Uterus (tissue), 4 donors: Measurements from ENCODE around the gene TGM2. TPM values are rescaled to one million over a fixed set of nuclear protein-coding genes. Genes with fewer than 3 reads are reported as not detected.
A peak's percentile ranks its signal among the peaks of the same experiment; 100 is the strongest.

Source experiments
- DNase-seq, 2 donors: peaks; one replicate each; pipeline ENCODE4 v3.0.0-alpha.2; 2019 to 2020
- H3K27ac ChIP-seq, 2 donors: fragments of 200-600 bp; sonication (generic); 1 replicate in 1 of 2; 2 replicates in 1 of 2; pipeline ENCODE4 v1.5.1; 2016 to 2018
- H3K27me3 ChIP-seq, 2 donors: fragments of 200-600 bp; sonication (generic); one replicate each; pipeline ENCODE4 v1.5.1; 2018 to 2019; ENCODE audit warnings: control low read depth in 1 of 2
- H3K36me3 ChIP-seq, 2 donors: fragments of 200-600 bp; sonication (generic); one replicate each; pipeline ENCODE4 v1.5.1; 2019; ENCODE audit warnings: control low read depth in 1 of 2
- H3K4me1 ChIP-seq, 2 donors: fragments of 200-600 bp; sonication (generic); one replicate each; pipeline ENCODE4 v1.5.1; 2018 to 2019; ENCODE audit warnings: control low read depth in 1 of 2
- H3K4me3 ChIP-seq, 2 donors: fragments of 200-600 bp; sonication (generic); 1 replicate in 1 of 2; 2 replicates in 1 of 2; pipeline ENCODE4 v1.5.1; 2018 to 2019; ENCODE audit warnings: mild to moderate bottlenecking in 1 of 2
- H3K9me3 ChIP-seq, 2 donors: fragments of 200-600 bp; sonication (generic); one replicate each; pipeline ENCODE4 v1.5.1; 2019; ENCODE audit warnings: control low read depth in 1 of 2
- CTCF ChIP-seq, 4 experiments: fragments of 200-600 bp in 2 of 4; fragments of 450-650 bp in 2 of 4; sonication (generic) in 2 of 4; IDR thresholded peaks; one replicate each; pipeline ENCODE4 v1.5.1; 2016 to 2019; ENCODE audit warnings: antibody characterized with exemption in 4 of 4, mild to moderate bottlenecking in 2 of 4, moderate library complexity in 1 of 4
- POLR2A ChIP-seq, 2 donors: fragments of 450-650 bp; IDR thresholded peaks; one replicate each; pipeline ENCODE4 v1.6.1; 2016; ENCODE audit warnings: antibody characterized with exemption in 2 of 2, mild to moderate bottlenecking in 1 of 2, moderate library complexity in 1 of 2
- intact Hi-C: fragments of 100-400 bp; cut with DNase I; formaldehyde crosslinking; loops from one replicate; pipeline ENCODE4 v1.15.1; 2023; ENCODE audit warnings: low total_unique reads
- total RNA-seq, 4 donors: library from RNA; depleted of rRNA in 3 of 4; stranded (reverse); fragments of >200 nt in 3 of 4; gene quantifications; one replicate each; pipeline versions ENCODE4 v1.1.0 to v1.2.4, GENCODE V29; 2014 to 2023
- donor health status: DM: yes; HTN: yes; CAD: no.

TGM2 gene
- total RNA-seq, 4 donors from 2014 or later, result 136 to 639 (median 209) TPM

GRCh38 chr20:38200646-38201045, 35.6 kb upstream of the TGM2 start:
- H3K4me1 ChIP-seq, result no peaks in the 10 kb centered on the region
- no peak overlapping the region for H3K4me3 ChIP-seq
- H3K27ac ChIP-seq, result no peak overlapping the region
- intact Hi-C loops, result no loop called here
- no peaks in the 10 kb centered on the region for H3K27me3 ChIP-seq
- H3K36me3 ChIP-seq, result no peaks in the 10 kb centered on the region
- no peak for DNase-seq
- no peaks in the 10 kb centered on the region for H3K9me3 ChIP-seq
- no peak for TF ChIP-seq POLR2A (IDR thresholded peaks at IDR 0.05)
- no peak for TF ChIP-seq CTCF (IDR thresholded peaks at IDR 0.05)

- Histone ChIP-seq H3K36me3 (no peaks in the 10 kb centered on the region), H3K4me1 (no peaks in the 10 kb centered on the region), H3K27me3 (no peaks in the 10 kb centered on the region), H3K4me3 (no peak overlapping the region), H3K9me3 (no peaks in the 10 kb centered on the region), H3K27ac (no peak overlapping the region)
- TF ChIP-seq POLR2A (IDR thresholded peaks at IDR 0.05), result no peak
- TF ChIP-seq CTCF (IDR thresholded peaks at IDR 0.05), result no peak
- intact Hi-C loops, result no loop called here
- DNase-seq, result peak in 1 of 2 donors; percentile 7
These were observed 34.7 kb upstream of the TGM2 start for GRCh38 chr20:38199501-38200390.

GRCh38 chr20:38198238-38198861, 33.3 kb upstream of the TGM2 start:
- Histone ChIP-seq H3K4me1 (no peaks in the 10 kb centered on the region), H3K9me3 (no peaks in the 10 kb centered on the region), H3K27me3 (no peaks in the 10 kb centered on the region), H3K36me3 (no peaks in the 10 kb centered on the region), H3K4me3 (no peak overlapping the region), H3K27ac (no peak overlapping the region)
- peak in 1 of 2 donors; percentile 9 for DNase-seq
- intact Hi-C loops, result no loop called here
- TF ChIP-seq CTCF (IDR thresholded peaks at IDR 0.05) (no peak), POLR2A (IDR thresholded peaks at IDR 0.05) (no peak)

GRCh38 chr20:38197619-38198018, 32.5 kb upstream of the TGM2 start:
- no peaks in the 10 kb centered on the region for H3K27me3 ChIP-seq
- no peak overlapping the region for H3K4me3 ChIP-seq
- no peak for DNase-seq
- H3K36me3 ChIP-seq, result no peaks in the 10 kb centered on the region
- no peak for TF ChIP-seq POLR2A (IDR thresholded peaks at IDR 0.05)
- no peak for TF ChIP-seq CTCF (IDR thresholded peaks at IDR 0.05)
- intact Hi-C loops, result no loop called here
- no peak overlapping the region for H3K27ac ChIP-seq
- H3K9me3 ChIP-seq, result no peaks in the 10 kb centered on the region
- H3K4me1 ChIP-seq, result no peaks in the 10 kb centered on the region

- Histone ChIP-seq H3K9me3 (no peaks in the 10 kb centered on the region), H3K4me3 (no peak overlapping the region), H3K36me3 (no peaks in the 10 kb centered on the region), H3K27ac (no peak overlapping the region), H3K4me1 (no peaks in the 10 kb centered on the region), H3K27me3 (no peaks in the 10 kb centered on the region)
- no peak for DNase-seq
- intact Hi-C loops, result no loop called here
- TF ChIP-seq POLR2A (IDR thresholded peaks at IDR 0.05), result no peak
- TF ChIP-seq CTCF (IDR thresholded peaks at IDR 0.05), result no peak
These were observed 32.1 kb upstream of the TGM2 start for GRCh38 chr20:38197217-38197616.
